ENCODE data around the gene MACROD1.

MACROD1 gene

GRCh38 chr11:64071849-64072248 lies 94.1 kb downstream of the MACROD1 start:
- no peak for DNase-seq

GRCh38 chr11:64070314-64070681 lies 95.6 kb downstream of the MACROD1 start:
- no peak for DNase-seq

GRCh38 chr11:64069401-64070313 lies 96.3 kb downstream of the MACROD1 start:
- DNase-seq: no peak

- no peak for DNase-seq
These were observed 97.1 kb downstream of the MACROD1 start for GRCh38 chr11:64068705-64069400.

- no peak for DNase-seq
These were observed 98.5 kb downstream of the MACROD1 start for GRCh38 chr11:64067230-64067993.

- no peak for DNase-seq
These were observed 100.2 kb downstream of the MACROD1 start for GRCh38 chr11:64065712-64066111.

- DNase-seq: no peak
These were observed 100.8 kb downstream of the MACROD1 start for GRCh38 chr11:64065141-64065465.

GRCh38 chr11:64064374-64065140 lies 101.4 kb downstream of the MACROD1 start:
- no peak for DNase-seq

GRCh38 chr11:64063777-64064176 lies 102.1 kb downstream of the MACROD1 start:
- no peak for DNase-seq

GRCh38 chr11:64062185-64063039 lies 103.5 kb downstream of the MACROD1 start:
- DNase-seq: no peak

GRCh38 chr11:64060861-64061444 lies 105.0 kb downstream of the MACROD1 start:
- DNase-seq: peak; percentile 25

- DNase-seq: no peak
These were observed 105.6 kb downstream of the MACROD1 start for GRCh38 chr11:64060263-64060860.

- no peak for DNase-seq
These were observed 106.4 kb downstream of the MACROD1 start for GRCh38 chr11:64059339-64060140.

- DNase-seq: no peak
These were observed 107.4 kb downstream of the MACROD1 start for GRCh38 chr11:64058494-64058893.

GRCh38 chr11:64057890-64058289 lies 108.0 kb downstream of the MACROD1 start:
- DNase-seq: no peak

GRCh38 chr11:64056861-64057260 lies 109.1 kb downstream of the MACROD1 start:
- DNase-seq: no peak

GRCh38 chr11:64056213-64056785 lies 109.6 kb downstream of the MACROD1 start:
- no peak for DNase-seq

GRCh38 chr11:64055077-64055476 lies 110.8 kb downstream of the MACROD1 start:
- DNase-seq: peak; percentile 4

- no peak for DNase-seq
These were observed 112.2 kb downstream of the MACROD1 start for GRCh38 chr11:64053699-64054098.

All from EL (cell line).